ENCODE measurements around the gene DTWD1. TPM values are rescaled to one million over a fixed set of nuclear protein-coding genes. Genes with fewer than 3 reads are reported as not detected.

Gene DTWD1
- total RNA-seq, 1 experiment from 2014 or later, result 14.4 TPM

- Mint-ChIP-seq H3K27me3 (ENCODE audit: insufficient read depth, unreplicated experiment) (no peaks in the 10 kb centered on the region), H3K9me3 (ENCODE audit: unreplicated experiment) (no peaks in the 10 kb centered on the region), H3K36me3 (ENCODE audit: insufficient read depth, unreplicated experiment) (no peaks in the 10 kb centered on the region), H3K4me1 (ENCODE audit: low read depth, unreplicated experiment) (no peaks in the 10 kb centered on the region), H3K4me3 (ENCODE audit: unreplicated experiment) (no peak overlapping the region), H3K27ac (ENCODE audit: unreplicated experiment) (no peak overlapping the region)
- no peak for DNase-seq
- TF ChIP-seq CTCF (IDR thresholded peaks at IDR 0.05; ENCODE audit: insufficient read depth in 1 of 2, low read depth in 1 of 2, low read length in 1 of 2, severe bottlenecking in 1 of 2, unreplicated experiment in 1 of 2), result no peak
- Histone ChIP-seq H3K9me3 (no peaks in the 10 kb centered on the region), H3K27me3 (replicated peaks; ENCODE audit: control insufficient read depth, insufficient read depth, low read length) (no peaks in the 10 kb centered on the region), H3K4me1 (no peaks in the 10 kb centered on the region), H3K36me3 (ENCODE audit: control insufficient read depth, insufficient read depth, low read length) (no peaks in the 10 kb centered on the region), H3K4me3 (ENCODE audit: low read depth, low read length) (no peak overlapping the region)
- BruUV-seq (replicated peaks), result no TSS peak
- POLR2A ChIA-PET, result no interaction called here
- intact Hi-C loops (cut with micrococcal nuclease; ENCODE audit: unreplicated experiment), result no loop called here
- CTCF ChIA-PET, result no interaction called here
These were observed 23.5 kb downstream of the DTWD1 start for GRCh38 chr15:49644364-49644794.

GRCh38 chr15:49645277-49645676 is 24.4 kb downstream of the DTWD1 start:
- no peak overlapping the region for H3K4me3 ChIP-seq (ENCODE audit: low read depth, low read length)
- CTCF ChIA-PET, result no interaction called here
- no peaks in the 10 kb centered on the region for H3K36me3 ChIP-seq (ENCODE audit: control insufficient read depth, insufficient read depth, low read length)
- POLR2A ChIA-PET, result no interaction called here
- no peaks in the 10 kb centered on the region for H3K9me3 ChIP-seq
- BruUV-seq (replicated peaks), result no TSS peak
- H3K36me3 Mint-ChIP-seq (ENCODE audit: insufficient read depth, unreplicated experiment), result no peaks in the 10 kb centered on the region
- H3K9me3 Mint-ChIP-seq (ENCODE audit: unreplicated experiment), result no peaks in the 10 kb centered on the region
- intact Hi-C loops (cut with micrococcal nuclease; ENCODE audit: unreplicated experiment), result no loop called here
- no peaks in the 10 kb centered on the region for H3K27me3 Mint-ChIP-seq (ENCODE audit: insufficient read depth, unreplicated experiment)
- TF ChIP-seq CTCF (IDR thresholded peaks at IDR 0.05; ENCODE audit: insufficient read depth in 1 of 2, low read depth in 1 of 2, low read length in 1 of 2, severe bottlenecking in 1 of 2, unreplicated experiment in 1 of 2), result no peak
- H3K27me3 ChIP-seq (replicated peaks; ENCODE audit: control insufficient read depth, insufficient read depth, low read length), result no peaks in the 10 kb centered on the region
- no peak overlapping the region for H3K27ac Mint-ChIP-seq (ENCODE audit: unreplicated experiment)
- H3K4me1 ChIP-seq, result no peaks in the 10 kb centered on the region
- no peak overlapping the region for H3K4me3 Mint-ChIP-seq (ENCODE audit: unreplicated experiment)
- DNase-seq, result no peak
- H3K4me1 Mint-ChIP-seq (ENCODE audit: low read depth, unreplicated experiment), result no peaks in the 10 kb centered on the region

- intact Hi-C loops (cut with micrococcal nuclease; ENCODE audit: unreplicated experiment), result no loop called here
- POLR2A ChIA-PET, result no interaction called here
- H3K9me3 ChIP-seq, result no peaks in the 10 kb centered on the region
- Mint-ChIP-seq H3K27me3 (ENCODE audit: insufficient read depth, unreplicated experiment) (no peaks in the 10 kb centered on the region), H3K27ac (ENCODE audit: unreplicated experiment) (no peak overlapping the region), H3K36me3 (ENCODE audit: insufficient read depth, unreplicated experiment) (no peaks in the 10 kb centered on the region), H3K4me1 (ENCODE audit: low read depth, unreplicated experiment) (no peaks in the 10 kb centered on the region), H3K9me3 (ENCODE audit: unreplicated experiment) (no peaks in the 10 kb centered on the region), H3K4me3 (ENCODE audit: unreplicated experiment) (no peak overlapping the region)
- no peaks in the 10 kb centered on the region for H3K36me3 ChIP-seq (ENCODE audit: control insufficient read depth, insufficient read depth, low read length)
- H3K27me3 ChIP-seq (replicated peaks; ENCODE audit: control insufficient read depth, insufficient read depth, low read length), result no peaks in the 10 kb centered on the region
- H3K4me1 ChIP-seq, result no peaks in the 10 kb centered on the region
- H3K4me3 ChIP-seq (ENCODE audit: low read depth, low read length), result no peak overlapping the region
- DNase-seq, result no peak
- CTCF ChIA-PET, result no interaction called here
- no peak for TF ChIP-seq CTCF (IDR thresholded peaks at IDR 0.05; ENCODE audit: insufficient read depth in 1 of 2, low read depth in 1 of 2, low read length in 1 of 2, severe bottlenecking in 1 of 2, unreplicated experiment in 1 of 2)
- BruUV-seq (replicated peaks), result no TSS peak
These were observed 25.1 kb downstream of the DTWD1 start for GRCh38 chr15:49645941-49646340.

Measured in Caco-2 (cell line).